Subcutaneous adipose tissue (tissue), 4 donors: ENCODE data around the gene PTPRD. TPM values are rescaled to one million over a fixed set of nuclear protein-coding genes. Genes with fewer than 3 reads are reported as not detected.

ENCODE experiments used
- total RNA-seq, 4 donors: library from RNA; depleted of rRNA; stranded (reverse); fragments of >200 nt; gene quantifications; one replicate each; pipeline ENCODE4 v1.1.0, GENCODE V29; 2016
- TF ChIP-seq, protein P1 (sequence below): fragments of 450-650 bp; IDR thresholded peaks from one replicate; pipeline ENCODE4 v1.5.1; 2016; ENCODE audit warnings: low read depth, mild to moderate bottlenecking, control low read depth, antibody characterized with exemption, moderate library complexity

Gene PTPRD
- total RNA-seq, 4 donors from 2014 or later: 5.1 to 17.3 (median 12.1) TPM

DNA sequence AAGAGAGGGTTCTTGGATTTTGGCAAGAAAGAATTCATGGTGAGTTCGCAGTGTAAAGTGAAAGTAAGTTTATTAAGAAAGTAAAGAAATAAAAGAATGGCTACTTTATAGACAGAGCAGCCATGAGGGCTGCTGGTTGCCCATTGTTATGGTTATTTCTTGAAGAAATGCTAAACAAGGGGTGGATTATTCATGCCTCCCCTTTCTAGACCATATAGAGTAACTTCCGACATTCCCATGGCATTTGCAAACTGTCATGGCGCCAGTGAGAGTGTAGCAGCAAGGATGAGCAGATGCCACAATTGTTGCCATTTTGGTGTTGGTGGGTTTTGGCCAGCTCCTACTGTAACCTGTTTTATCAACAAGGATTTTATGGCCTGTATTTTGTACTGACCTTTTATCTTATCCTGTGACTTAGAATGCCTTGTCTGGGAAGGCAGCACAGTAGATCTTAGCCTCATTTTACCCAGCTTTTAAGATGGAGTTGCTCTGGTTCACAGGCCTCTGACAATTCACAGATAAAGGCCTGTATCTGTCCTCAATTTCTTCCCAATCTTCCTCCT is 1787.1 kb downstream of the PTPRD start:
- TF ChIP-seq, protein P1, sequence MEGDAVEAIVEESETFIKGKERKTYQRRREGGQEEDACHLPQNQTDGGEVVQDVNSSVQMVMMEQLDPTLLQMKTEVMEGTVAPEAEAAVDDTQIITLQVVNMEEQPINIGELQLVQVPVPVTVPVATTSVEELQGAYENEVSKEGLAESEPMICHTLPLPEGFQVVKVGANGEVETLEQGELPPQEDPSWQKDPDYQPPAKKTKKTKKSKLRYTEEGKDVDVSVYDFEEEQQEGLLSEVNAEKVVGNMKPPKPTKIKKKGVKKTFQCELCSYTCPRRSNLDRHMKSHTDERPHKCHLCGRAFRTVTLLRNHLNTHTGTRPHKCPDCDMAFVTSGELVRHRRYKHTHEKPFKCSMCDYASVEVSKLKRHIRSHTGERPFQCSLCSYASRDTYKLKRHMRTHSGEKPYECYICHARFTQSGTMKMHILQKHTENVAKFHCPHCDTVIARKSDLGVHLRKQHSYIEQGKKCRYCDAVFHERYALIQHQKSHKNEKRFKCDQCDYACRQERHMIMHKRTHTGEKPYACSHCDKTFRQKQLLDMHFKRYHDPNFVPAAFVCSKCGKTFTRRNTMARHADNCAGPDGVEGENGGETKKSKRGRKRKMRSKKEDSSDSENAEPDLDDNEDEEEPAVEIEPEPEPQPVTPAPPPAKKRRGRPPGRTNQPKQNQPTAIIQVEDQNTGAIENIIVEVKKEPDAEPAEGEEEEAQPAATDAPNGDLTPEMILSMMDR: no peak

GRCh38 chr9:8823131-8823895 is 1789.5 kb downstream of the PTPRD start:
- TF ChIP-seq, protein P1: no peak

DNA sequence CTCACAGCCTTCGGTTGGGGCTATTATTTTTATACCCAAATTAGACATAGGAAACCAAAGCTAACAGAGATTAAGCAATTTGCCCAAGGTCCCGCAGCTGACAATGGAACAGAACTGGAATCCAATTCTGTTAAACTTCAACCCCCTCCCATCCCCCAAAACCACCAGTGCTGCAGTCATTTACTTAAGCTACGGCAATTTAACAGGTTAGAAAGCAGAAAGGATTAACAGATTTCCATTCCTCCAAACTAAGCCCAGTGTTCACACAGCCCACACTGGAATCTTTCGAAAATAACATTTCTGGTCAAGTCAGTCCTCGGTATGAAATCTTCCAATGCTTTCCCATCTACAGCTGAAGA is 1790.2 kb downstream of the PTPRD start:
- TF ChIP-seq, protein P1: no peak

DNA sequence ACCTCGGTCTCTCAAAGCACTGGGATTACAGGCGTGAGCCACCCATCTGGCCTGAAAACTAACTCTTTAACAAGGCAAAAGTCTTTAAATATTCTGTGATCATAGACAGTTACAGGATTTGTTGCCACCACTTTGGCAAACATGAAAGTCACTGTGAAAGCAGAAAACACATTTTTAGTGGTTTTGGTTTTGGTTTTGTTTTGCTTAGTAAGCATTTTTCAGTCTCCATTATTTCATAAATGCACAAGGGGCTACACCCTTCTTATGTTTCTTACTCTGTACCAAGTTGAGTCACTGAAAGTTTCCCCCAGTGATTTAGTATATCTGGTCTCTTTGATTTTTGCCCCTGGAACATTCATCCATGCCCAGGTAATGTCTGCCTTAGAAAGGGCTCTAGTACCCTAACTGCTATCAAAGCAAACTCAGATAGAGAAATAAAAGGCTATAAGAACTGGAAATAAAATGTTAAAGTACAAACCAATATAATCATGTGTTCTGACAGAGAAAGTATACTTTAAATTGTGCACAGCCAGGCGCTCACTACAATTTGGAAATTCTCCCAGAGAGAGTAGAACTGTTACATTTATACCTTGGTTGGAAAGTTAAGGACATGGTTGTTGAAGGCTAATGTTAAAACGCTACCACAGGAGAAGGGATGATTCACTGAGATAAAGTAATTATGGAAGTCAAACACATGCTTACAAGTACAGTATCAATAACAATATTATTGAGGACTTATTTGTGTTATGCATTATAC is 1790.7 kb downstream of the PTPRD start:
- TF ChIP-seq, protein P1: no peak

GRCh38 chr9:8817335-8817734 is 1795.5 kb downstream of the PTPRD start:
- TF ChIP-seq, protein P1: no peak

GRCh38 chr9:8816361-8816760 is 1796.4 kb downstream of the PTPRD start:
- TF ChIP-seq, protein P1: no peak

DNA sequence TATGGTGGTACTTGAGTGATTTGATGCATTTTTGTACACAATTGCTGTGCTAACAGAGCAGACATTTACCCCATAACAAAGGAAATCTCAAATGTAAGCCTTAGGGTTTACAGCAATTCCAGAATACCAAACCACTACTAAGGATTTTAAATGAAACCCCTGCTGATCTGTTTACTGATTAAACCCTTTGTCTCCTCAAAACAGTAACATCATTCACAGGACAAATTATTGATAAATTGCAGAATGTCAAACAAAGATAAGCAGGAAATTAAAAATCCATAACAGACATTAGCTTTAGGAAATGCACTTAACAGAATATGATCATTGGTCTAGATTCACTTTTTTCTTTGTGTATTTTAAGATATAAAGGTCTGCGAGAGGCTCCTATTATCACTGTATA is 1796.9 kb downstream of the PTPRD start:
- TF ChIP-seq, protein P1: no peak
